Spinal cord (tissue), 10 donors: ENCODE data around the gene UQCRQ. TPM values are rescaled to one million over a fixed set of nuclear protein-coding genes. Genes with fewer than 3 reads are reported as not detected.
"Not testable (repeated sequence)": the region's sequence is repeated elsewhere in the genome, so short reads cannot be mapped to it uniquely, and the experiment has no call there.

Experiments used
- DNase-seq, 6 donors: peaks; one replicate each; pipeline versions ENCODE4 v3.0.0 to v3.0.0-alpha.2; 2013 to 2015; ENCODE audit warnings: low spot score in 6 of 6, low read depth in 4 of 6
- H3K27ac ChIP-seq: one replicate; pipeline ENCODE4 v1.5.1; 2013; ENCODE audit warnings: low read depth, low read length, control low read depth
- H3K27me3 ChIP-seq: one replicate; pipeline ENCODE4 v1.6.1; 2013; ENCODE audit warnings: low read length; ENCODE audit not compliant: control insufficient read depth, insufficient read depth
- H3K36me3 ChIP-seq: one replicate; pipeline ENCODE4 v1.6.1; 2013; ENCODE audit warnings: low read length; ENCODE audit not compliant: control insufficient read depth, insufficient read depth
- H3K4me1 ChIP-seq: one replicate; pipeline ENCODE4 v1.6.1; 2013; ENCODE audit warnings: low read length; ENCODE audit not compliant: control insufficient read depth, insufficient read depth
- H3K4me3 ChIP-seq: one replicate; pipeline ENCODE4 v1.5.1; 2013; ENCODE audit warnings: low read depth, low read length, control low read depth
- H3K9me3 ChIP-seq: one replicate; pipeline ENCODE4 v1.6.1; 2013; ENCODE audit warnings: low read length; ENCODE audit not compliant: control insufficient read depth, insufficient read depth
- WGBS: methylation state at CpG from one replicate; pipeline ENCODE4 v1.1.5; 2013; ENCODE audit warnings: missing lambda C conversion rate; ENCODE audit not compliant: insufficient coverage; 5-methylcytosine and 5-hydroxymethylcytosine counted together
- polyA plus RNA-seq, 2 donors: library from polyadenylated mRNA; unstranded; fragments of 120-200 nt; gene quantifications; one replicate each; pipeline ENCODE4 v1.2.1, GENCODE V29; 2013; ENCODE audit not compliant: insufficient read length in 2 of 2
- total RNA-seq, 2 donors: library from RNA; depleted of rRNA in 1 of 2; stranded (reverse); fragments of 120-200 nt in 1 of 2; fragments of >200 nt in 1 of 2; gene quantifications; one replicate each; pipeline versions ENCODE4 v1.2.3 to v1.2.4, GENCODE V29; 2013 to 2014
- donor health status: healthy.

Gene UQCRQ
- total and polyA plus RNA-seq, 4 donors = 104 to 407 (median 259) TPM

DNA sequence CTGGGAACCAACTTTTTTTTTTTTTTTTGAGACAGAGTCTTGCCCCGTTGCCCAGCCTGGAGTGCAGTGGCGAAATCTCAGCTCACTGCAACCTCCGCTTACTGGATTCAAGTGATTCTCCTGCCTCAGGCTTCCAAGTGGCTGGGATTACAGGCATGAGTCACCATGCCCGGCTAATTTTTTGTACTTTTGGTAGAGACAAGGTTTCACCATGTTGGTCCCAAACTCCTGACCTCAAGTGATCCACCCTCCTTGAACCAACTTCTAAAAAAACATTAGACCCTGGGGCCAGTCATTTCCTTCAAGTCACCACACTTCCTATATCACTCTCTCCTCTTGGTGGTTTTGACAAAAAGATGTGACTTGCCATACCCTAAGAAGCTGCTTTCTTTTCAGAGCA is 25.1 kb upstream of the UQCRQ start:
- peaks cover 10% of the 10 kb centered on the region for H3K4me1 ChIP-seq
- no peak overlapping the region for H3K27ac ChIP-seq
- 100% methylated on average over 2 of the region's 4 CpGs for WGBS
- no peaks in the 10 kb centered on the region for H3K9me3 ChIP-seq
- H3K27me3 ChIP-seq = no peaks in the 10 kb centered on the region
- no peak for DNase-seq
- no peak overlapping the region for H3K4me3 ChIP-seq
- no peaks in the 10 kb centered on the region for H3K36me3 ChIP-seq

DNA sequence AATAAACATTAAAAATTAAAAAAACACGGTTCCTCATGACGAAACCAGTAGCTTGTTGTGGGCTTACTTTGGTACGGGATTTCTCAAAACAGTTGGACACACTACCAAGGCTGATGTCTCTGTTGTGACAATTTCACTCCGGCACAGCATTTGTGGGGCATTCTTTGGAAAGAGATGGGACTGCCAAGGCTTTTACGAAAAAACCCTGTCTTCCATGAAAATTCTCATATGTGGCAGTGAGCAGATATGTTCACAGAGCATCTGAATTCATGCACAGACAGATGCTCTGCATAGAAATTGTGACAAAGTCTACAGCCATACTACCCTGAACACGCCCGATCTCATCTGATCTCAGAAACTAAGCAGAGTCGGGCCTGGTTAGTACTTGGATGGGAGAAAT is 18.2 kb upstream of the UQCRQ start:
- Histone ChIP-seq H3K4me3 (no peak overlapping the region), H3K9me3 (no peaks in the 10 kb centered on the region), H3K27ac (no peak overlapping the region), H3K27me3 (no peaks in the 10 kb centered on the region), H3K4me1 (no peaks in the 10 kb centered on the region), H3K36me3 (no peaks in the 10 kb centered on the region)
- DNase-seq = peak in 1 of 6 donors; percentile 58
- 97% methylated on average over 3 of the region's 8 CpGs for WGBS

DNA sequence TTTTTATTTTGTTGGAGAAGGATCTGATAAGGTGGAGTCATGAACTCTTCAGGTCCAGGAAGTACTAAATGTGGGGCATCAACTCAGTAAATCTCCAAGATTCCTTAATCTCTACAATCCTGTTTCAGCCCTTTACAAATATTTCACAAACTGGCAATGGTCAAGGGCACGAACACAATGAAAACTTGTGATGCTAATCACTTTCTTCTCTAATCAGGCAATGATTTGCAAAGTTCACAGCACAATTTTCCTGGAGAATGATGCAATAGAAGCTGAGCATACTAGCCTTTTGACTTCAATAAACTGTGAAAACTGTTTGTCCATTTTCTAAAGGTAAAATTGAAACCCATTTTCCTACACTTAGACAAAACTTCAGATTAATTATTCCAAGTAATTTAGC is 17.1 kb upstream of the UQCRQ start:
- H3K4me1 ChIP-seq = no peaks in the 10 kb centered on the region
- no peak overlapping the region for H3K27ac ChIP-seq
- DNase-seq = no peak
- no peak overlapping the region for H3K4me3 ChIP-seq
- no peaks in the 10 kb centered on the region for H3K9me3 ChIP-seq
- WGBS = 71% methylated on average over 1 of the region's 1 CpG
- no peaks in the 10 kb centered on the region for H3K27me3 ChIP-seq
- no peaks in the 10 kb centered on the region for H3K36me3 ChIP-seq

DNA sequence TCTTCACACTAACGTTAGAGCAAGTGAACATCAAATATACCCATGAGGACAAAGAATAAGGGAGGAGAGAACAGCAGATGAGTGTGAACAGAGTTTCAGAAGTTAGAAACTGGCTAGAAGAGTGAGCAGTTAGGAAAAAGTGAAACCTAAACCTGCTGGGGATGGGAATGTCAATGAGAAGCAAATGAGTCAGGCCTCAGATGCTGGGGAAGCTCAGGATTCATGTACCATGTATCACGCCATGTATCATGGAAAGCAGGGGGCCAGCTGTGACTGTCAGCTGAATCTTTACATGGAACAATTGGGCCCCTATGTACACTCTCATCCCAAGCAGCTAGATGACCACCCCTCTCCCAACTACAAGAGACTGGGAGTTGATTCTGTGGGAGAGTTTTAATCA is 16.4 kb upstream of the UQCRQ start:
- H3K4me3 ChIP-seq = no peak overlapping the region

DNA sequence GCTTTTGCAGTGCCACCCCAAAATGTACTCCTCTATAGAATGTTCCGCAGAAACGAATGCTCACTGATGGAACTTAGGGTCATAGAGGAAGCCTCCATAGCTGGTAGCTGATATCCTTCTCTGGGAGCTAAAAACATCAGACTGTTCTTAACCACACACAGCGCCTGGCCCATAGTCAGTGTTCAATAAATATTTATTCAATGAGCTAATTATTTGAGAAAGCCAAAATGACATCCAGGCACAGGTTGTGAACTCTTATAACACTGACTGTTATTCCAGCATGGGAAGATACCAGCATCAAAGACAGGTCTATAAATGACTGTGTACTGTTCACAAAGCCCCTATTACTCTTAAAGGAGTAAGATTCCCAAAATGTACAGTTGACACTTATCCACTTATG is 13.1 kb upstream of the UQCRQ start:
- Histone ChIP-seq H3K27ac (no peak overlapping the region), H3K4me3 (no peak overlapping the region), H3K36me3 (no peaks in the 10 kb centered on the region), H3K4me1 (no peaks in the 10 kb centered on the region), H3K27me3 (no peaks in the 10 kb centered on the region), H3K9me3 (no peaks in the 10 kb centered on the region)
- no peak for DNase-seq
- no CpG with 5 or more reads among the region's 3 CpGs for WGBS

More for the DNA sequence above, 16.4 kb upstream of the UQCRQ start:
- 71% methylated on average over 1 of the region's 2 CpGs for WGBS
- H3K27me3 ChIP-seq = no peaks in the 10 kb centered on the region
- H3K9me3 ChIP-seq = no peaks in the 10 kb centered on the region
- no peak overlapping the region for H3K27ac ChIP-seq
- no peak for DNase-seq
- no peaks in the 10 kb centered on the region for H3K36me3 ChIP-seq
- H3K4me1 ChIP-seq = no peaks in the 10 kb centered on the region

DNA sequence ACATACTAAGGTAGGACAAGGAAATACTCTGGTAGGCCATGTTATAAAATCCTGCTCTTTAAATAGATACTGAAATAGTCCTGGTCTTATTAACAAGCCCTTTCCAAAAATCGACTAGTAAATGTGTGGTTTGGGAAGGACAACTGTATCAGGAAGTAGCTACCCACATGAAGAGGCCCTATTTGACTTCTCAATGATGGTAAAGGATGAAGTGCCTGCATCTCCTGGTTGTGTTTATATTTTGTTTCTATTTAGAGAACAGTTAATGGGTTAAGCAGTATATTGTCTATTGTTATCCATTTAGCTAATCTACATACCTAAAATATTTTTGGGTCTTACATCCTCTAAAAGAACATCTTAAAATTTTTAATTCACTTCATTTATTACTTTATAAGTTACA is 12.7 kb upstream of the UQCRQ start:
- H3K9me3 ChIP-seq = no peaks in the 10 kb centered on the region

DNA sequence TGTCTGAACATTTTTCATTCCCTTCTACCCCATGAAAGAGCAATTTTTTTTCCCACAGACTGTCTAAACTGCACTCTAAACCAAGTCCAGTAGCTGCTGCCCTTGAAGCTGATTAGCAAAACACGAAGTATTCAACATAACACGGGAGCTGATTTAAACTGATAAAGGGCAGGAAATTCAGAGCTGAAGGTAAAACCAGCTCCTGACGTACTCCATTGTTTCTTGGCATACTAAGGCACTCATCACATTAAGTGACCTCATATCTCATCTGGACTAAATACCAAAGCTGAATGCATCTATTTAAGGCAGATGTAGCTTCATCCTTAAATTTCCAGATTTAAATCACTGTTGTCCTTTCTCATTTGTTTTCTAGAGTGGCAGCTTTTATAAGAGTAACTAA is 12.1 kb upstream of the UQCRQ start:
- Histone ChIP-seq H3K36me3 (no peaks in the 10 kb centered on the region), H3K27ac (no peak overlapping the region), H3K4me1 (no peaks in the 10 kb centered on the region), H3K4me3 (no peak overlapping the region), H3K9me3 (no peaks in the 10 kb centered on the region), H3K27me3 (no peaks in the 10 kb centered on the region)
- 30% methylated on average over 1 of the region's 3 CpGs for whole genome bisulfite sequencing
- DNase-seq = no peak

More for the DNA sequence above, 12.7 kb upstream of the UQCRQ start:
- Histone ChIP-seq H3K4me1 (no peaks in the 10 kb centered on the region), H3K36me3 (no peaks in the 10 kb centered on the region), H3K27ac (no peak overlapping the region), H3K4me3 (no peak overlapping the region), H3K27me3 (no peaks in the 10 kb centered on the region)
- DNase-seq = no peak
- no CpG with 5 or more reads among the region's 1 CpG for WGBS

DNA sequence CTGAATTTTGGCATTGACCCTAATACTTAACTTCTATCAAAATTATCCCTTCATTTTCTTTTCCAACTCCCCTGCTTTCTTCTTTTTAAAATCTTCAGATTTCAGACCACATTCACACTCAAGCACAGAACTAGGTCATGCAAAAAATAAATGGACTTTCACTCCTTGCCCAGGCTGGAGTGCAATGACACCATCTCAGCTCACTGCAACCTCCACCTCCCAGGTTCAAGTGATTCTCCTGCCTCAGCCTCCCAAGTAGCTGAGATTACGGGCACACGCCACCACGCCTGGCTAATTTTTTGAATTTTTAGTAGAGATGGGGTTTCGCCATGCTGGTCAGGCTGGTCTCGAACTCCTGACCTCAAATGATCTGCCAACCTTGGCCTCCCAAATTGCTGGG is 11.4 kb upstream of the UQCRQ start:
- not testable (repeated sequence) for H3K27me3 ChIP-seq, H3K4me3 ChIP-seq, H3K36me3 ChIP-seq, H3K4me1 ChIP-seq, DNase-seq, H3K27ac ChIP-seq, H3K9me3 ChIP-seq
- 95% methylated on average over 5 of the region's 5 CpGs for WGBS

DNA sequence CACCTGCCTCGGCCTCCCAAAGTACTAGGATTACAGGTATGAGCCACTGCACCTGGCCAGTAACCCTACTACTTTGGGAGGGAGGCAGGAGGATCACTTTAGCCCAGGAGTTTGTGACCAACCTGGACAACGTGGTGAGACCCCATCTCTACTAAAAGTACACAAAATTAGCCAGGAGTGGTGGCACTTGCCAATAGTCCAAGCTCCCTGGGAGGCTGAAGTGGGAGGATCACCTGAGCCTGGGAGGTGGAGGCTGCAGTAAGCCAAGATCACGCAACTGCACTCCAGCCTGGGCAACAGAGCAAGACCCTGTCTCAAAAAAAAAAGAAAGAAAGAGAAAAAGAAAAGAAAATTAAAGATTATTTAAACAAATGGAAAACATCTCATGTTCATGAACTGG is 10.4 kb upstream of the UQCRQ start:
- H3K4me3 ChIP-seq = no peak overlapping the region

DNA sequence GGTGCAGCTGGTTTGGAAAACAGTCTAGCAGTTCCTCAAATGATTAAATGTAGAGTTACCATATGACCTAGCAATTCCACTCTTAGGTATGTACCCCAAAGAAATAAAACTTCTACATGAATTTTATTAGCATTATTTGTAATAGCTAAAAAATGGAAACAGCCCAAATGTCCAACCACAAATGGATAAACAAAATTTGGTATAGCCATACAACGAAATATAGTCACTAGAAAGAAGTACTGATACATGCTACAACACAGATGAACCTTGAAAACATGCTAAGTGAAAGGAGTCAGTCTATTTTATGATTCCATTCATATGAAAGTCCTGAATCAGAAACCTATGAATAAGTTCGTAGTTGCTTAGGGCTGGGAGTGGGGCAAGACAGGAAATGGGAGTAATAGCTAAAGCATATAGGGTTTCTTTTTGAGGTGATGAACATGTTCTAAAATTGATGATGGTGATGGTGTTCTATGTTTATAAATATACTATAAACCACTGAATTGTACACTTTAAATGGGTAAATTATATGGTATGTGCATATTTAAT is 6.5 kb upstream of the UQCRQ start:
- Histone ChIP-seq H3K27me3 (no peaks in the 10 kb centered on the region), H3K9me3 (no peaks in the 10 kb centered on the region), H3K4me1 (no peaks in the 10 kb centered on the region), H3K4me3 (no peak overlapping the region), H3K27ac (no peak overlapping the region), H3K36me3 (no peaks in the 10 kb centered on the region)
- no CpG with 5 or more reads among the region's 2 CpGs for WGBS
- no peak for DNase-seq

More for the DNA sequence above, 10.4 kb upstream of the UQCRQ start:
- Histone ChIP-seq H3K36me3 (no peaks in the 10 kb centered on the region), H3K27ac (no peak overlapping the region), H3K4me1 (no peaks in the 10 kb centered on the region), H3K27me3 (no peaks in the 10 kb centered on the region), H3K9me3 (no peaks in the 10 kb centered on the region)
- 86% methylated on average over 1 of the region's 3 CpGs for WGBS
- no peak for DNase-seq
